GM23338 (cell line): ENCODE results near the gene AURKAIP1.

Source experiments
- CREB1 ChIP-seq: fragments of 250-450 bp; sonication (Bioruptor Pico); IDR thresholded peaks from 2 replicates; pipeline ENCODE4 v1.5.0; 2020; ENCODE audit warnings: low read depth, mild to moderate bottlenecking, moderate library complexity
- CTCF ChIP-seq, 2 experiments: fragments of 200-600 bp in 1 of 2; sonication (generic) in 1 of 2; conservative IDR thresholded peaks; 2 replicates each; pipeline versions ENCODE4 v1.5.1 to v1.6.1; 2016 to 2017; ENCODE audit warnings: antibody characterized with exemption in 2 of 2, low read depth in 2 of 2, mild to moderate bottlenecking in 2 of 2, moderate library complexity in 1 of 2
- EZH2 ChIP-seq: fragments of 200-600 bp; sonication (generic); IDR thresholded peaks from one replicate; pipeline ENCODE4 v1.8.0; 2017; ENCODE audit warnings: antibody characterized with exemption, mild to moderate bottlenecking, low read depth; ENCODE audit not compliant: unreplicated experiment
- EZH2phosphoT487 ChIP-seq: fragments of 200-600 bp; sonication (generic); IDR thresholded peaks from one replicate; pipeline ENCODE4 v1.8.1; 2018; ENCODE audit warnings: antibody characterized with exemption; ENCODE audit not compliant: unreplicated experiment
- JUNB ChIP-seq: IDR thresholded peaks from one replicate; pipeline ENCODE4 v1.6.1; 2016; ENCODE audit warnings: antibody characterized with exemption; ENCODE audit not compliant: unreplicated experiment
- NANOG ChIP-seq: IDR thresholded peaks from 2 replicates; pipeline ENCODE4 v1.6.1; 2016; ENCODE audit warnings: antibody characterized with exemption, borderline replicate concordance
- POLR2AphosphoS5 ChIP-seq: IDR thresholded peaks from 2 replicates; pipeline ENCODE4 v1.6.1; 2016; ENCODE audit warnings: antibody characterized with exemption, low read depth
- REST ChIP-seq: IDR thresholded peaks from one replicate; pipeline ENCODE4 v1.6.1; 2018; ENCODE audit warnings: antibody characterized with exemption; ENCODE audit not compliant: unreplicated experiment
- STAT1 ChIP-seq: IDR thresholded peaks from one replicate; pipeline ENCODE4 v1.6.1; 2016; ENCODE audit warnings: antibody characterized with exemption; ENCODE audit not compliant: unreplicated experiment
- ZNF331 ChIP-seq: fragments of 250-450 bp; sonication (Bioruptor Pico); IDR thresholded peaks from 2 replicates; pipeline ENCODE4 v1.5.0; 2020; ENCODE audit warnings: low read depth, mild to moderate bottlenecking, moderate library complexity

GRCh38 chr1:1399872-1400575 lies 25.0 kb upstream of the AURKAIP1 start:
- TF ChIP-seq CTCF (conservative IDR thresholded peaks at IDR 0.05; ENCODE audit: low read depth in 2 of 2) (no peak), CREB1 (no peak), NANOG (no peak), POLR2AphosphoS5 (no peak), EZH2 (no peak), REST (no peak), EZH2phosphoT487 (no peak), ZNF331 (no peak), STAT1 (no peak), JUNB (no peak)
